Measurements from ENCODE around the gene PNPLA4. TPM values are rescaled to one million over a fixed set of nuclear protein-coding genes. Genes with fewer than 3 reads are reported as not detected.

PNPLA4 gene, protein sequence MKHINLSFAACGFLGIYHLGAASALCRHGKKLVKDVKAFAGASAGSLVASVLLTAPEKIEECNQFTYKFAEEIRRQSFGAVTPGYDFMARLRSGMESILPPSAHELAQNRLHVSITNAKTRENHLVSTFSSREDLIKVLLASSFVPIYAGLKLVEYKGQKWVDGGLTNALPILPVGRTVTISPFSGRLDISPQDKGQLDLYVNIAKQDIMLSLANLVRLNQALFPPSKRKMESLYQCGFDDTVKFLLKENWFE
- polyA plus RNA-seq (34.5 to 39.6 TPM (median 35.9 TPM) in 3 replicates), polyA minus RNA-seq (19.1 to 26.8 TPM (median 25.0 TPM) in 3 replicates)
- polyA plus RNA-seq (2011; ENCODE audit: low read depth), result 14.1 TPM
- 47.9 and 48.4 TPM in 2 replicates for polyA plus RNA-seq (2011; cell fraction: cytosol; rRNA removed)
- polyA plus RNA-seq (2011; cell fraction: nucleus; rRNA removed), result 15.1 and 19.2 TPM in 2 replicates
- 28.1 and 31.7 TPM in 2 replicates for polyA plus RNA-seq (2012; ENCODE audit: low replicate concordance)
- 13.8 TPM for polyA minus RNA-seq (2011; cell fraction: cytosol; rRNA and poly(A)+ RNA removed)
- polyA minus RNA-seq (2011; cell fraction: nucleus; rRNA and poly(A)+ RNA removed), result 2.0 and 6.6 TPM in 2 replicates

- peak; percentile 23 for DNase-seq (ENCODE audit: low read depth, low spot score)
- dilution Hi-C loops (cut with MboI; ENCODE audit: extremely low pct_ligation_motif_present, low sequenced_read_pairs), result no loop called here
- Histone ChIP-seq H3K27ac (ENCODE audit: control insufficient read depth, insufficient read depth, low read length) (peak within 1 kb of the TSS; percentile 80), H3K27me3 (ENCODE audit: control insufficient read depth, extremely low read depth, insufficient read depth, low read length) (no peaks in the 10 kb centered on the region), H3K79me2 (ENCODE audit: control insufficient read depth, insufficient read depth, low read length) (peaks cover 2% of the 10 kb centered on the region), H3K4me1 (ENCODE audit: control insufficient read depth, extremely low read depth, insufficient read depth, low read length) (peaks cover 11% of the 10 kb centered on the region), H3K36me3 (ENCODE audit: control insufficient read depth in 2 of 2, extremely low read depth in 1 of 2, insufficient read depth in 2 of 2, low read length in 2 of 2) (peaks cover 0 to 6% of the 10 kb centered on the region in 2 experiments), H4K20me1 (ENCODE audit: control insufficient read depth, extremely low read depth, insufficient read depth, low read length) (no peaks in the 10 kb centered on the region), H3K9ac (ENCODE audit: control insufficient read depth, extremely low read depth, insufficient read depth, low read length) (peak within 1 kb of the TSS; percentile 69), H3K4me3 (ENCODE audit: control insufficient read depth in 2 of 3, extremely low read depth in 1 of 3, insufficient read depth in 2 of 3, low read depth in 1 of 3, low read length in 3 of 3) (peak within 1 kb of the TSS; percentile 69 to 78 (median 76)), H3K9me3 (ENCODE audit: control insufficient read depth, low read depth, low read length) (no peaks in the 10 kb centered on the region), H3K4me2 (ENCODE audit: control insufficient read depth, extremely low read depth, insufficient read depth, low read depth, low read length) (peak within 1 kb of the TSS; percentile 75), H3K9me1 (ENCODE audit: control insufficient read depth, extremely low read depth, insufficient read depth, low read length) (no peaks in the 10 kb centered on the region), H2AFZ (ENCODE audit: control insufficient read depth, low read length) (peak within 1 kb of the TSS; percentile 85)
- FAIRE-seq, result no peak
- no peak for TF ChIP-seq EZH2 (IDR thresholded peaks at IDR 0.05; ENCODE audit: low read length)
- peak in 2 of 3 experiments; percentile 10 to 14 for TF ChIP-seq CTCF (optimal IDR thresholded peaks at IDR 0.05 in 1 of 3, IDR thresholded peaks at IDR 0.05 in 1 of 3, conservative IDR thresholded peaks at IDR 0.05 in 1 of 3; ENCODE audit: extremely low read depth in 1 of 3, insufficient read depth in 2 of 3, low read length in 3 of 3)
These were observed at the start of gene PNPLA4 for GRCh38 chrX:7927259-7928167. TSS of gene PNPLA4 (minus strand) at chrX:7927413. CDS start at chrX:7926119, 1,294 bp downstream.

DNA sequence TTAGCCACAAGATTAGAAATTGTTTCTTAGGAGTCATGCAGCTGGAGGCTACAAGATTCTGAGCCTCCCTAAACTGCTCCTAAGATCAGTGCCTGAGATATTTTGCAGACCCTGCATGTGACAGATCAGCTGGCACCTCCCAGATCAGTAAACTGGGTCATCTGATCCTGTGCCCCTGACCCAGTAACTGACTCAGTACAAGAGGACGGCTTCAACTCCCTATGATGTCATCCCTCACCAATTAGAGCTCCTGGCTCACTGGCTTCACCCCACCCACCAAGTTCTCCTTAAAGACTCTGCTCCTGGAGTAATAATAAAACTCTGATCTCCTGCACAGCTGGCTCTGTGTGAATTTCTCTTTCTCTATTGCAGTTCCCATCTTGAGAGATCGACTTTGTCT is 45.4 kb upstream of the PNPLA4 start:
- no peak overlapping the region for H3K4me3 ChIP-seq (ENCODE audit: control insufficient read depth in 2 of 3, extremely low read depth in 1 of 3, insufficient read depth in 2 of 3, low read depth in 1 of 3, low read length in 3 of 3)
- no peak overlapping the region for H2AFZ ChIP-seq (ENCODE audit: control insufficient read depth, low read length)
- TF ChIP-seq EZH2 (IDR thresholded peaks at IDR 0.05; ENCODE audit: low read length), result no peak
- no peak for TF ChIP-seq CTCF (optimal IDR thresholded peaks at IDR 0.05 in 1 of 3, IDR thresholded peaks at IDR 0.05 in 1 of 3, conservative IDR thresholded peaks at IDR 0.05 in 1 of 3; ENCODE audit: extremely low read depth in 1 of 3, insufficient read depth in 2 of 3, low read length in 3 of 3)
- no peaks in the 10 kb centered on the region for H3K79me2 ChIP-seq (ENCODE audit: control insufficient read depth, insufficient read depth, low read length)
- H3K27ac ChIP-seq (ENCODE audit: control insufficient read depth, insufficient read depth, low read length), result no peak overlapping the region
- dilution Hi-C loops (cut with MboI; ENCODE audit: extremely low pct_ligation_motif_present, low sequenced_read_pairs), result no loop called here
- no peaks in the 10 kb centered on the region for H4K20me1 ChIP-seq (ENCODE audit: control insufficient read depth, extremely low read depth, insufficient read depth, low read length)
- no peak overlapping the region for H3K4me2 ChIP-seq (ENCODE audit: control insufficient read depth, extremely low read depth, insufficient read depth, low read depth, low read length)
- H3K9me3 ChIP-seq (ENCODE audit: control insufficient read depth, low read depth, low read length), result no peaks in the 10 kb centered on the region
- DNase-seq (ENCODE audit: low read depth, low spot score) (no peak), FAIRE-seq (no peak)
- no peaks in the 10 kb centered on the region for H3K36me3 ChIP-seq (ENCODE audit: control insufficient read depth in 2 of 2, extremely low read depth in 1 of 2, insufficient read depth in 2 of 2, low read length in 2 of 2)
- no peak overlapping the region for H3K9ac ChIP-seq (ENCODE audit: control insufficient read depth, extremely low read depth, insufficient read depth, low read length)
- H3K9me1 ChIP-seq (ENCODE audit: control insufficient read depth, extremely low read depth, insufficient read depth, low read length), result no peaks in the 10 kb centered on the region
- H3K27me3 ChIP-seq (ENCODE audit: control insufficient read depth, extremely low read depth, insufficient read depth, low read length), result no peaks in the 10 kb centered on the region
- H3K4me1 ChIP-seq (ENCODE audit: control insufficient read depth, extremely low read depth, insufficient read depth, low read length), result no peaks in the 10 kb centered on the region
